ACC112 (cell line): ENCODE results near the gene FN1.

ENCODE experiments used
- H2AFZ ChIP-seq: fragments of 200-600 bp; sonication (generic); one replicate; pipeline ENCODE4 v1.6.0; 2017; ENCODE audit warnings: antibody characterized with exemption, low read length; ENCODE audit not compliant: unreplicated experiment
- H3K27ac ChIP-seq: fragments of 200-600 bp; sonication (generic); 2 replicates; pipeline ENCODE4 v1.5.1; 2014; ENCODE audit warnings: low read depth, mild to moderate bottlenecking, antibody characterized with exemption, low read length, moderate library complexity
- H3K27me3 ChIP-seq: fragments of 200-600 bp; sonication (generic); 2 replicates; pipeline ENCODE4 v1.6.1; 2014; ENCODE audit warnings: mild to moderate bottlenecking, antibody characterized with exemption, low read length, moderate library complexity, mixed read lengths; ENCODE audit not compliant: insufficient read depth
- H3K36me3 ChIP-seq: fragments of 200-600 bp; sonication (generic); 2 replicates; pipeline ENCODE4 v1.6.1; 2016; ENCODE audit warnings: mild to moderate bottlenecking, antibody characterized with exemption, low read length, moderate library complexity, mixed read lengths; ENCODE audit not compliant: insufficient read depth
- H3K4me1 ChIP-seq: fragments of 200-600 bp; sonication (generic); one replicate; pipeline ENCODE4 v1.6.1; 2016; ENCODE audit warnings: low read length, mixed read lengths; ENCODE audit not compliant: insufficient read depth, unreplicated experiment, control insufficient read depth
- H3K4me3 ChIP-seq: fragments of 200-600 bp; sonication (generic); 2 replicates; pipeline ENCODE4 v1.5.1; 2014; ENCODE audit warnings: mild to moderate bottlenecking, low read depth, low read length
- H3K79me2 ChIP-seq: fragments of 200-600 bp; sonication (generic); one replicate; pipeline ENCODE4 v1.6.0; 2016; ENCODE audit warnings: low read length; ENCODE audit not compliant: control insufficient read depth, unreplicated experiment, insufficient read depth

The FN1 gene

GRCh38 chr2:215382011-215382410 is 53.9 kb downstream of the FN1 start:
- no peak overlapping the region for H2AFZ ChIP-seq
- H3K27me3 ChIP-seq, result no peaks in the 10 kb centered on the region
- H3K4me1 ChIP-seq, result peaks cover 12% of the 10 kb centered on the region
- peak overlapping the region; percentile 39 for H3K27ac ChIP-seq
- no peak overlapping the region for H3K4me3 ChIP-seq
- peaks cover 17% of the 10 kb centered on the region for H3K79me2 ChIP-seq
- peaks cover 87% of the 10 kb centered on the region for H3K36me3 ChIP-seq

GRCh38 chr2:215380699-215381098 is 55.2 kb downstream of the FN1 start:
- Histone ChIP-seq H3K27me3 (no peaks in the 10 kb centered on the region), H3K4me3 (no peak overlapping the region), H3K27ac (no peak overlapping the region), H3K36me3 (peaks cover 88% of the 10 kb centered on the region), H3K4me1 (peaks cover 16% of the 10 kb centered on the region), H2AFZ (no peak overlapping the region), H3K79me2 (peaks cover 19% of the 10 kb centered on the region)

GRCh38 chr2:215379948-215380347 is 55.9 kb downstream of the FN1 start:
- Histone ChIP-seq H3K27ac (peak overlapping the region; percentile 7; the same call in 1 of the 2 replicates), H3K36me3 (peaks cover 95% of the 10 kb centered on the region), H3K4me3 (no peak overlapping the region), H3K79me2 (peaks cover 19% of the 10 kb centered on the region), H2AFZ (no peak overlapping the region), H3K27me3 (no peaks in the 10 kb centered on the region), H3K4me1 (peaks cover 16% of the 10 kb centered on the region)

GRCh38 chr2:215379039-215379438 is 56.8 kb downstream of the FN1 start:
- H3K36me3 ChIP-seq, result peaks cover 95% of the 10 kb centered on the region
- no peak overlapping the region for H3K4me3 ChIP-seq
- peaks cover 16% of the 10 kb centered on the region for H3K79me2 ChIP-seq
- H3K4me1 ChIP-seq, result peaks cover 16% of the 10 kb centered on the region
- peak overlapping the region; percentile 36; the same call in 1 of the 2 replicates for H3K27ac ChIP-seq
- no peaks in the 10 kb centered on the region for H3K27me3 ChIP-seq
- no peak overlapping the region for H2AFZ ChIP-seq

GRCh38 chr2:215378045-215378444 is 57.8 kb downstream of the FN1 start:
- H3K79me2 ChIP-seq, result peaks cover 12% of the 10 kb centered on the region
- no peak overlapping the region for H3K4me3 ChIP-seq
- no peak overlapping the region for H2AFZ ChIP-seq
- H3K4me1 ChIP-seq, result peaks cover 16% of the 10 kb centered on the region
- no peaks in the 10 kb centered on the region for H3K27me3 ChIP-seq
- H3K27ac ChIP-seq, result peak overlapping the region; percentile 36
- H3K36me3 ChIP-seq, result peaks cover 92% of the 10 kb centered on the region

GRCh38 chr2:215377283-215377682 is 58.6 kb downstream of the FN1 start:
- Histone ChIP-seq H3K79me2 (peaks cover 10% of the 10 kb centered on the region), H3K4me3 (no peak overlapping the region), H2AFZ (no peak overlapping the region), H3K27me3 (no peaks in the 10 kb centered on the region), H3K27ac (peak overlapping the region; percentile 41), H3K4me1 (peaks cover 16% of the 10 kb centered on the region), H3K36me3 (peaks cover 92% of the 10 kb centered on the region)

- Histone ChIP-seq H2AFZ (no peak overlapping the region), H3K79me2 (peaks cover 9% of the 10 kb centered on the region), H3K27ac (peak overlapping the region; percentile 61), H3K27me3 (no peaks in the 10 kb centered on the region), H3K4me3 (no peak overlapping the region), H3K36me3 (peaks cover 92% of the 10 kb centered on the region), H3K4me1 (peaks cover 16% of the 10 kb centered on the region)
These were observed 59.6 kb downstream of the FN1 start for GRCh38 chr2:215376103-215376780.

- Histone ChIP-seq H3K27ac (peak overlapping the region; percentile 61), H3K4me3 (no peak overlapping the region), H3K79me2 (peaks cover 9% of the 10 kb centered on the region), H2AFZ (no peak overlapping the region), H3K4me1 (peaks cover 19% of the 10 kb centered on the region), H3K36me3 (peaks cover 86% of the 10 kb centered on the region), H3K27me3 (no peaks in the 10 kb centered on the region)
These were observed 60.4 kb downstream of the FN1 start for GRCh38 chr2:215375467-215375830.

- peaks cover 81% of the 10 kb centered on the region for H3K36me3 ChIP-seq
- peak overlapping the region; percentile 61 for H3K27ac ChIP-seq
- H3K79me2 ChIP-seq, result peaks cover 9% of the 10 kb centered on the region
- no peak overlapping the region for H2AFZ ChIP-seq
- peaks cover 25% of the 10 kb centered on the region for H3K4me1 ChIP-seq
- H3K27me3 ChIP-seq, result no peaks in the 10 kb centered on the region
- H3K4me3 ChIP-seq, result no peak overlapping the region
These were observed 61.0 kb downstream of the FN1 start for GRCh38 chr2:215374642-215375466.

GRCh38 chr2:215374002-215374401 is 61.9 kb downstream of the FN1 start:
- no peak overlapping the region for H3K4me3 ChIP-seq
- H3K27ac ChIP-seq, result peak overlapping the region; percentile 61
- peaks cover 30% of the 10 kb centered on the region for H3K4me1 ChIP-seq
- H3K36me3 ChIP-seq, result peaks cover 82% of the 10 kb centered on the region
- H3K79me2 ChIP-seq, result peaks cover 7% of the 10 kb centered on the region
- no peak overlapping the region for H2AFZ ChIP-seq
- no peaks in the 10 kb centered on the region for H3K27me3 ChIP-seq
